Muscle layer of duodenum (tissue), 2 donors: ENCODE results near the gene NFATC2IP.

ENCODE experiments used
- H3K27ac ChIP-seq: one replicate; pipeline ENCODE4 v1.7.0; 2013; ENCODE audit warnings: mild to moderate bottlenecking, low read length
- H3K27me3 ChIP-seq: one replicate; pipeline ENCODE4 v1.7.0; 2013; ENCODE audit warnings: low read depth, mild to moderate bottlenecking, control low read depth, low read length
- H3K36me3 ChIP-seq, 2 donors: one replicate each; pipeline ENCODE4 v1.7.0; 2013; ENCODE audit warnings: low read length in 2 of 2, control low read depth in 1 of 2, mild to moderate bottlenecking in 1 of 2; ENCODE audit not compliant: insufficient read depth in 2 of 2, control insufficient read depth in 1 of 2
- H3K4me1 ChIP-seq, 2 donors: one replicate each; pipeline ENCODE4 v1.7.0; 2013; ENCODE audit warnings: low read length in 2 of 2, mild to moderate bottlenecking in 2 of 2, control low read depth in 1 of 2, moderate library complexity in 1 of 2; ENCODE audit not compliant: insufficient read depth in 2 of 2, control insufficient read depth in 1 of 2
- H3K4me3 ChIP-seq, 2 donors: one replicate each; pipeline ENCODE4 v1.7.0; 2013; ENCODE audit warnings: low read length in 2 of 2, low read depth in 1 of 2, mild to moderate bottlenecking in 1 of 2
- H3K9me3 ChIP-seq, 2 donors: one replicate each; pipeline ENCODE4 v1.7.0; 2013; ENCODE audit warnings: low read length in 2 of 2, control low read depth in 1 of 2, mild to moderate bottlenecking in 1 of 2; ENCODE audit not compliant: control insufficient read depth in 1 of 2
- donor health status: healthy.

The NFATC2IP gene

DNA sequence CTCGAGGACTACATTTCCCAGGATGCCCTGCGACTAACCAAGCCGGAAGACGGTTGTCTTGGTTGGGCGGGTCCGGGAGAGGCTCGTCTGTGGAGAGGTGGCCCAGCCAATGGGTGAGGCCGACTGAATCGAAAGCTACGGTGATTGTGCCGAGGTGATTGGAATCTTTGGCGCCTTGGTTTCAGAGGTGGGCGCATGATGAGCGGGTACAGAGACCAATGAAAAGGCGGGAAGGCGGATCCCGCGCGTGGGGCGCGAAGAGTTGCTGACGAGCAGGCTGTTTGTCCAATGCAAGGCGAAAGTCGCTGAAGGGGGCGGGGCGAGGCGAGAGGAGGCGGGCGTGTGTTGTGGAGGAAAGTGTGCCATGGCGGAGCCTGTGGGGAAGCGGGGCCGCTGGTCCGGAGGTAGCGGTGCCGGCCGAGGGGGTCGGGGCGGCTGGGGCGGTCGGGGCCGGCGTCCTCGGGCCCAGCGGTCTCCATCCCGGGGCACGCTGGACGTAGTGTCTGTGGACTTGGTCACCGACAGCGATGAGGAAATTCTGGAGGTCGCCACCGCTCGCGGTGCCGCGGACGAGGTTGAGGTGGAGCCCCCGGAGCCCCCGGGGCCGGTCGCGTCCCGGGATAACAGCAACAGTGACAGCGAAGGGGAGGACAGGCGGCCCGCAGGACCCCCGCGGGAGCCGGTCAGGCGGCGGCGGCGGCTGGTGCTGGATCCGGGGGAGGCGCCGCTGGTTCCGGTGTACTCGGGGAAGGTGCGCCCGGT, at the start of gene NFATC2IP:
Gene NFATC2IP, plus strand, starts transcription at position 290 of the 762 bp plus-strand sequence. Its CDS starts 75 bp downstream, at position 365.
- Histone ChIP-seq H3K9me3 (no peaks in the 10 kb centered on the region), H3K36me3 (peaks cover 13 to 27% of the 10 kb centered on the region in 2 donors), H3K4me3 (peak within 1 kb of the TSS; percentile 71 to 80), H3K4me1 (peaks cover 0 to 15% of the 10 kb centered on the region in 2 donors), H3K27me3 (no peaks in the 10 kb centered on the region), H3K27ac (peak within 1 kb of the TSS; percentile 23)

DNA sequence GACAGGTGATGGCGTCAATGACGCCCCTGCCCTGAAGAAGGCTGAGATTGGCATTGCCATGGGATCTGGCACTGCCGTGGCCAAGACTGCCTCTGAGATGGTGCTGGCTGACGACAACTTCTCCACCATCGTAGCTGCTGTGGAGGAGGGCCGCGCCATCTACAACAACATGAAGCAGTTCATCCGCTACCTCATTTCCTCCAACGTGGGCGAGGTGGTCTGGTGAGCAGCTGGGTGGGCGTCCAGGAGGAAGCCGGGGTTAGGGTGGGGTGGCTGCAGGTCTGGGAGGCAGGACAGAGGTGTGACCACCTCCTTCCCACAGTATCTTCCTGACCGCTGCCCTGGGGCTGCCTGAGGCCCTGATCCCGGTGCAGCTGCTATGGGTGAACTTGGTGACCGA, 48.9 kb upstream of the NFATC2IP start:
- H3K27ac ChIP-seq: no peak overlapping the region
- H3K4me3 ChIP-seq: no peak overlapping the region
- no peaks in the 10 kb centered on the region for H3K9me3 ChIP-seq
- H3K27me3 ChIP-seq: no peaks in the 10 kb centered on the region
- peaks cover 0 to 18% of the 10 kb centered on the region in 2 donors for H3K36me3 ChIP-seq
- no peaks in the 10 kb centered on the region for H3K4me1 ChIP-seq

- H3K9me3 ChIP-seq: no peaks in the 10 kb centered on the region
Observed at GRCh38 chr16:28902909-28903308, 47.8 kb upstream of the NFATC2IP start.

GRCh38 chr16:28903344-28904042, 47.2 kb upstream of the NFATC2IP start:
- no peak overlapping the region for H3K27ac ChIP-seq
- no peaks in the 10 kb centered on the region for H3K9me3 ChIP-seq
- H3K36me3 ChIP-seq: peaks cover 5 to 23% of the 10 kb centered on the region in 2 donors
- no peak overlapping the region for H3K4me3 ChIP-seq
- H3K4me1 ChIP-seq: no peaks in the 10 kb centered on the region
- H3K27me3 ChIP-seq: no peaks in the 10 kb centered on the region

More at GRCh38 chr16:28902909-28903308, 47.8 kb upstream of the NFATC2IP start:
- Histone ChIP-seq H3K4me3 (no peak overlapping the region), H3K36me3 (peaks cover 0 to 18% of the 10 kb centered on the region in 2 donors), H3K4me1 (no peaks in the 10 kb centered on the region), H3K27me3 (no peaks in the 10 kb centered on the region), H3K27ac (no peak overlapping the region)

DNA sequence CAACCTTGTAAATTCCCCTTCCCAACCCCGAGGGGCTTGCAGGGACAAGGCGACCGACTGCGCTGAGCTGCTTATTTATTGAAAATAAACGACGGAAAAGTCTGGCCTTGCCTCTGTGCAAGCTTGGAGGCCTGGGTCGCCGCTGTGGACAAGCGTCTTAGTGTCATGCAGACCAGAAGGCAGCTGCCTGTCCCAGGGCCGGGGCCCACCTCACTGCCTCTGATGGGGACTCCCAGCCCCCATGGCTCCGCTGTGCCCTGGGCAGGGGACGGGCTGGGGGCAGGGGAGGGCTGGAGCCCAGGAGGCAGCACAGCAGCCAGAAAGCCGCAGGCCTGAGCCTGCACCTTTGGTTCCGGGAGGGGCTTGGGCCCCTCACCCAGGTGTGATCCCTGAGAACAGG, 46.4 kb upstream of the NFATC2IP start:
- no peak overlapping the region for H3K27ac ChIP-seq
- H3K4me1 ChIP-seq: no peaks in the 10 kb centered on the region
- H3K36me3 ChIP-seq: peaks cover 7 to 26% of the 10 kb centered on the region in 2 donors
- H3K4me3 ChIP-seq: no peak overlapping the region
- no peaks in the 10 kb centered on the region for H3K27me3 ChIP-seq
- no peaks in the 10 kb centered on the region for H3K9me3 ChIP-seq

DNA sequence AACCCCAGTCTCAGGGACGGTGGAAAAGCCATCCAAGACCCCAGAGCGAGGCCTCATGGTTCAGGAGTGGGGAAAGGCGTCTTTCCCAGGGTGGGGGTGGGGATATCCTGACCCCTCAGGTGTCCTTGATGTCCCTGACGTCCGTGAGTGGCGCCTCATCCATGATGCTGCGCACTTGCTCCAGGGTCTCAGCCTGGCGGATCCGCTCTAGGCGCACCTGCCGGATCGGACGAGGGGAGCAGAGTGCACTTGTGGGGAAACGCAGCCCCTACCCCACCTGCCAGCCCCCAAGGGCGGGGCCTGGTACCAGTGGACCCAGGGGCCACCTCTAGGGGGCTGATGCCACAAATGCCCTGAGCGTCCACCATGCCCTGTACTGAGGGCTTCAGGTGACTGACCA, 45.9 kb upstream of the NFATC2IP start:
- H3K4me3 ChIP-seq: no peak overlapping the region
- H3K4me1 ChIP-seq: no peaks in the 10 kb centered on the region
- H3K9me3 ChIP-seq: no peaks in the 10 kb centered on the region
- H3K36me3 ChIP-seq: peaks cover 7 to 26% of the 10 kb centered on the region in 2 donors
- no peak overlapping the region for H3K27ac ChIP-seq
- no peaks in the 10 kb centered on the region for H3K27me3 ChIP-seq

DNA sequence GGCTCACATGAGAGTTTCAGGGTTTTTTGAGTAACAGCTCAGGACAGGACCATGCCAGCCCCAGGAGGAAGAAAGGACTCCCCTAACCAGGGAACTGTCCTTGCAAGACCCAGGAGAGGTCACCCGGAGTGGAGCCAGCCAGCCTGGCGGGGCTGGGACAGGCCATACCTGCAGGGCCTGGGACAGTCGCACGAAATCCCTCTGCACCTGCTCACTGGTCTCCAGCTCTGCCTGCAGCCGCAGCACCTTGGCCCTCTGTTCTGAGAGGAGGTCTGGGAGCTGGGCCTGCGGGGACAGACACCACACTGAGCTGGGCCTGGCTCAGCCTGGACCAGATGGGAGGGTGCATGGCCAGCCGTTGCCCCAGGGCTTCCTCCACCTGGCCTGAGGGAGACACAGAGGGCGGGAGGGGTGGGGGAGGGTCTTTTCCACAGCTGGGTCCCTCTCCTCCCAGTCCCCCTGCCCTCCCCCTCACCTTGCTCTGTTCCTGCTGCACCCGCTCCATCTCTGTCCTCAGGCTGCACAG, 45.4 kb upstream of the NFATC2IP start:
- Histone ChIP-seq H3K36me3 (peaks cover 7 to 26% of the 10 kb centered on the region in 2 donors), H3K4me1 (no peaks in the 10 kb centered on the region), H3K9me3 (no peaks in the 10 kb centered on the region), H3K27me3 (no peaks in the 10 kb centered on the region), H3K4me3 (no peak overlapping the region), H3K27ac (no peak overlapping the region)

DNA sequence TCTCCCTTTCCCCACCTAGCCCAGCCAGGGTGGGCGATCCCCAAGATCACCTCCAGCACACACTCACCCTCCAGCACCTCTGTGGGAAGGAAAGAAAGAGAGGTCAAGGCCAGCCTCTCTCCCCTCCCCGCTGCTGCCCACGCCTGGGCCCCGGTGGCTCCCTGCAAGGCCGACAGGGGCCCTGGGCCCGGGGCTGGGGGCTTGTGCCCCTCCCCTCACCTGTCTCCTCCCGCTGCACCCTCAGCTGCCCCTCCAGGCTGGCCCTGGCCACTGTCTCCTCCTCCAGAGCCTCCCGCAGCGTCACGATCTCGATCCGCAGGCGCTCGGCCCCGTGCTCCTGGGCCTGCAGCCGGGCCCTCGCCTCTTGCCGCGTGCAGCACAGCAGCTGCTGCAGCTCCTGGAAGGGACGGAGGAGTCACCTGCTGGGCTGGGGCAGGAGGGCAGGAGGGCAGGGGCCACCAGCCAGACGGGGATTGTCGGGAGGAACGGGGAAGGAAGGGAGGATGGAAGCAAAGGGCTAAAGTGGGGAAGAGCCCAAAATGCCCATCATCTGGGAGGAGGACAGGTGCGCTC, 44.9 kb upstream of the NFATC2IP start:
- Histone ChIP-seq H3K9me3 (no peaks in the 10 kb centered on the region), H3K4me1 (no peaks in the 10 kb centered on the region), H3K4me3 (no peak overlapping the region), H3K27ac (no peak overlapping the region), H3K36me3 (peaks cover 7 to 29% of the 10 kb centered on the region in 2 donors), H3K27me3 (no peaks in the 10 kb centered on the region)

DNA sequence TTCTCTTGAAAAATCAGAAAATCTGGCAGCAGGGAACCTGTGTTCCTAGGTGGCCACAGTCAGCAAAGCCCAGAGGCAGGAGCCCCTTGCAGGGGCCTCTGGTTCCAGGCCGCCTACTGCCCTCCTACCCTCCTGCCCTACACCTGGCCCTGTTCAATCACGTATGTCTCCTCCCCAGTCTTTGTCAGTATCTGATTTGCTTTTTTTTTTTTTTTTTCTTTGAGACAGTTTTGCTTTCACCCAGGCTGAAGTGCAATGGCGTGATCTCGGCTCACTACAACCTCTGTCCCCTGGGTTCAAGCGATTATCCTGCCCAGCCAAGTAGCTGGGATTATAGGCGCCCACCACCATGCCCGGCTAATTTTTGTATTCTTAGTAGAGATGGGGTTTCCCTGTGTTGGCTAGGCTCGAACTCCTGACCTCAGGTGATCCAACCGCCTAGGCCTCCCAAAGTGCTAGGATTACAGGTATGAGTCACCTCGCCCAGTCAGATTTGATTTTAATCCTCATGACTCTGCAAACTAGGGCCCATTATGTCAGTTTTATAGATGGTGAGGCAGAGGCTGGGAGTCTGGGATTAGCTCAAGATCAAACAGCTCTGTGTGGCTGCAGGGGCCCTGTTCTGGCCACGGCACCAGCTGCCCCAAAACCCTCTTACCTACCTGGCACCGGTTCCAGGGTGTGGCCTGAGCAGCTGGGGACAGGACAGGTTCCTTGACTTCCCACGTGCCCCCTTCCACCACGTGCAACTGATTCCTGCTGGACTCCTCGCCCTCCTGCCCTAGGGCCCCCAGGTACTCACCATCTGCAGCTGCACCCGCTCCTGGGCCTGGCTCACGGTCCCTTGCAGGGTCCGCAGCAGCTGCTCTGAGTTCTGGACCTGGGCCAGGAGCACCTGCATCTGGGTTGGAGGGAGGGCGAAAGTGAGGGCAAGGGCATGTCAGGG, 40.4 kb upstream of the NFATC2IP start:
- Histone ChIP-seq H3K36me3 (peaks cover 11 to 42% of the 10 kb centered on the region in 2 donors), H3K27me3 (no peaks in the 10 kb centered on the region), H3K4me1 (no peaks in the 10 kb centered on the region), H3K4me3 (no peak overlapping the region), H3K27ac (no peak overlapping the region), H3K9me3 (no peaks in the 10 kb centered on the region)

DNA sequence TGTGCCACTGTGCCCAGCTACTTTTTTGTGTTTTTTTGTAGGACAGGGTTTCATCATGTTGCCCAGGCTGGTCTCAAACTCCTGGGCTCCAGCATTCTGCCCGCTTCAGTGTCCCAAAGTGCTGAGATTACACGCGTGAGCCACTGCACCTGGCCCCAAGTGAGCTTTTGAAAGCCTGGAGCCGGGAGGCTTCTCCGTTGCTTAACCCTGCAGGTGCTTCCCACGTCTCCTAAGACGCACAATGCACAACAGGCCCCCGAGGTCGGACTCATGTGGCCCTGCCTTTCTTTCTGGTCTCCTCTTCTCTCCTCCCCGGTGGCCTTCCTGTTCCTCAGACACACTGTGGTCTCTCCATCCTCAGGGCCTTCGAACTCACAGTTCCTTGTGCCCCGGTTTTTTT, 38.2 kb upstream of the NFATC2IP start:
- no peaks in the 10 kb centered on the region for H3K27me3 ChIP-seq
- no peaks in the 10 kb centered on the region for H3K9me3 ChIP-seq
- no peak overlapping the region for H3K4me3 ChIP-seq
- H3K36me3 ChIP-seq: peaks cover 11 to 42% of the 10 kb centered on the region in 2 donors
- no peak overlapping the region for H3K27ac ChIP-seq
- H3K4me1 ChIP-seq: no peaks in the 10 kb centered on the region
